Measurements from ENCODE around the gene ERVFRD-1. TPM values are rescaled to one million over a fixed set of nuclear protein-coding genes. Genes with fewer than 3 reads are reported as not detected.

Gene ERVFRD-1
- total RNA-seq, 3 donors from 2014 or later = 0.80 TPM; not detected in 2

GRCh38 chr6:11062083-11062482 is 49.4 kb downstream of the ERVFRD-1 start:
- no peak for TF ChIP-seq POLR2A (IDR thresholded peaks at IDR 0.05)
- TF ChIP-seq CTCF (IDR thresholded peaks at IDR 0.05) = no peak
- no peak for TF ChIP-seq POLR2AphosphoS5 (IDR thresholded peaks at IDR 0.05)
- intact Hi-C loops (cut with DNase I; ENCODE audit: low total_unique reads) = no loop called here
- Histone ChIP-seq H3K36me3 (no peaks in the 10 kb centered on the region), H3K9me3 (no peaks in the 10 kb centered on the region), H3K4me3 (no peak overlapping the region), H3K27ac (no peak overlapping the region), H3K27me3 (no peaks in the 10 kb centered on the region), H3K4me1 (no peaks in the 10 kb centered on the region)
- DNase-seq (ENCODE audit: low spot score in 2 of 2) = no peak

- intact Hi-C loops (cut with DNase I; ENCODE audit: low total_unique reads) = no loop called here
- no peak for TF ChIP-seq POLR2A (IDR thresholded peaks at IDR 0.05)
- TF ChIP-seq CTCF (IDR thresholded peaks at IDR 0.05) = no peak
- no peak for TF ChIP-seq POLR2AphosphoS5 (IDR thresholded peaks at IDR 0.05)
- H3K27me3 ChIP-seq = no peaks in the 10 kb centered on the region
- H3K9me3 ChIP-seq = no peaks in the 10 kb centered on the region
- H3K27ac ChIP-seq = no peak overlapping the region
- H3K4me1 ChIP-seq = no peaks in the 10 kb centered on the region
- no peaks in the 10 kb centered on the region for H3K36me3 ChIP-seq
- no peak overlapping the region for H3K4me3 ChIP-seq
- no peak for DNase-seq (ENCODE audit: low spot score in 2 of 2)
These were observed 53.1 kb downstream of the ERVFRD-1 start for GRCh38 chr6:11058406-11058805.

GRCh38 chr6:11056871-11057270 is 54.7 kb downstream of the ERVFRD-1 start:
- H3K9me3 ChIP-seq = no peaks in the 10 kb centered on the region
- H3K4me3 ChIP-seq = no peak overlapping the region
- TF ChIP-seq CTCF (IDR thresholded peaks at IDR 0.05) (no peak), POLR2A (IDR thresholded peaks at IDR 0.05) (no peak), POLR2AphosphoS5 (IDR thresholded peaks at IDR 0.05) (no peak)
- intact Hi-C loops (cut with DNase I; ENCODE audit: low total_unique reads) = no loop called here
- H3K4me1 ChIP-seq = no peaks in the 10 kb centered on the region
- H3K36me3 ChIP-seq = no peaks in the 10 kb centered on the region
- no peaks in the 10 kb centered on the region for H3K27me3 ChIP-seq
- no peak for DNase-seq (ENCODE audit: low spot score in 2 of 2)
- H3K27ac ChIP-seq = no peak overlapping the region

- Histone ChIP-seq H3K36me3 (no peaks in the 10 kb centered on the region), H3K27me3 (no peaks in the 10 kb centered on the region), H3K27ac (no peak overlapping the region), H3K4me3 (no peak overlapping the region), H3K4me1 (no peaks in the 10 kb centered on the region), H3K9me3 (no peaks in the 10 kb centered on the region)
- DNase-seq (ENCODE audit: low spot score in 2 of 2) = no peak
- intact Hi-C loops (cut with DNase I; ENCODE audit: low total_unique reads) = no loop called here
- TF ChIP-seq CTCF (IDR thresholded peaks at IDR 0.05) = no peak
- no peak for TF ChIP-seq POLR2AphosphoS5 (IDR thresholded peaks at IDR 0.05)
- no peak for TF ChIP-seq POLR2A (IDR thresholded peaks at IDR 0.05)
These were observed 56.3 kb downstream of the ERVFRD-1 start for GRCh38 chr6:11055127-11055627.

GRCh38 chr6:11054722-11055121 is 56.8 kb downstream of the ERVFRD-1 start:
- Histone ChIP-seq H3K36me3 (no peaks in the 10 kb centered on the region), H3K27ac (no peak overlapping the region), H3K4me1 (no peaks in the 10 kb centered on the region), H3K4me3 (no peak overlapping the region), H3K27me3 (no peaks in the 10 kb centered on the region), H3K9me3 (no peaks in the 10 kb centered on the region)
- intact Hi-C loops (cut with DNase I; ENCODE audit: low total_unique reads) = no loop called here
- TF ChIP-seq POLR2A (IDR thresholded peaks at IDR 0.05) = no peak
- TF ChIP-seq POLR2AphosphoS5 (IDR thresholded peaks at IDR 0.05) = no peak
- TF ChIP-seq CTCF (IDR thresholded peaks at IDR 0.05) = no peak
- no peak for DNase-seq (ENCODE audit: low spot score in 2 of 2)
